AG09319 (cell line): Measurements from ENCODE around the gene USH1C.

Source experiments
- DNase-seq: peaks from one replicate; pipeline ENCODE4 v3.0.0-alpha.2; 2010; ENCODE audit warnings: low read depth; ENCODE audit errors: extremely low read depth
- CTCF ChIP-seq: IDR thresholded peaks from 2 replicates; pipeline ENCODE4 v1.5.1; 2011; ENCODE audit warnings: low read depth, mild to moderate bottlenecking, inconsistent platforms, low read length, moderate library complexity

USH1C gene

DNA sequence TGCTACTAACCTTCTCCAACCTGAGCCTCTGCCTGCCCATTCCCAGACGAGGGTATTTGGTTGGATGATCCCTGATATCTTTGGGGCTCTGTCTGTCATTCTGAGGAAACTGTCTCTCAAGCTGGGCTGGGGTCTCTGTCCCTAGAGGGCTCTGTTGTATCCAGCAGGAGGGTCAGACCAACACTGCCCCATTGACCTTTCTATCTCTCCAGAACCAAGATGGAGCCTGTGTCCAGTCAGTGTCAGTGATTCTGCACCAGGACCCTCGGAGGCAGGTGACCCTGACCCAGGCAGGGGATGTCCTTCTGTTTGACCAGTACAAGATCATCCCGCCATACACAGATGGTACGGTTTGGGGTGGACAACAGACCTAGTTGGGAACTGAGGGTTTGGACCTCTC lies 24.7 kb upstream of the USH1C start:
- no peak for TF ChIP-seq CTCF
- DNase-seq: no peak

GRCh38 chr11:17564687-17565042 lies 20.4 kb upstream of the USH1C start:
- no peak for DNase-seq
- TF ChIP-seq CTCF: no peak

DNA sequence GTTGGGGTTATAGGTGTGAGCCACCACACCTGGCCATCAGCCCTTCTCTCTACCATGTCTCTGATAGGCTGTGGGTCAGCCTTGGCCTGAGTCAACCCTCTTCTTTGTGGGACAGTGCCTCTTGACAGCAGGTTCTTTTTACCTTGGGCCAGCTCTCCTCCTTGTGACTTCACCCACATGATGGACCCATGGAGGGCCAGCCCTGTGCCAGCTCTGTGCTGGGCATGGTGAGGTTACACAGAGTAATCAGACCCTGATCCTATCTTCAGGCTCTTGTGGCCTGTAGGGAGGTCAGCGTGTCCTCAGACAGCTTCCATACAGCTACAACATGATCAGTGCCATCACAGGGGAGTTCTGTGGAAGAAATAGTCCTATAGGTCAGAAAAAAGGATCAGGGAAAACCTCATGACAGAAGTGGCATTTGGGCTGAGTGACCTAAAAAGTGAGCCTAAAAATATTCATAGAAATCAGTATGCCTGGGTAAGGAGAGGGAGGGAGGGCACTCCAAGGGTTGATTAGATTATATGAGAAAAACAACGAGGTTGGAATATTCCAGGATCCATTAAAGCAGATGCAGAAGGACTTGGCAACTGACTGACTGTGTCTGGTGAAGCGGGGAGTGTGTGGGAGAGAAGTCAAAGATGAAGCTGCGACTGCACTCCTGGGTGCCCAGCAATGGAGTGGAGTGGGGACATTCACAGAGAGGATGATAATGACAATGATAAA lies 19.9 kb upstream of the USH1C start:
- no peak for DNase-seq
- no peak for TF ChIP-seq CTCF

DNA sequence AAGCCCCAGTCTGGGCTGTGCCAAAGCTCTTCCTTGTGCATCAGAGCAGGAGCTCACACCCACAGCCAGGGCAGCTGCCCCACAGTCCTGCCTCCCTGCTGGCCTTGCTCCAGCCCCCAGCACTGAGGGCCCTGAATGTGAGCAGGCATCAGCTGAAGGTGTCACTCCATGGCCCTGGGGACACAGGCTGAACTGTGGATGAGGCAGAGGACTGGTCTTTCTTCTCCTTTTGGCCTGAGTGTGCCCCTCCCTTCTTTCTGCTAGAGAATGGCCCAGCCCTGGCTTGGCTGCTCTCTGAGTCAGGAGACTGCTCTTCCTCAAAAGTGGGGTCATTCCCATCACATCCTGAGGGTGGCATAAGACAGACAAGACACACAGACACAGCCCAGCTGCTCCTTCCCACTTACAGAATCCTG lies 19.0 kb upstream of the USH1C start:
- TF ChIP-seq CTCF: no peak

GRCh38 chr11:17561526-17561925 lies 17.3 kb upstream of the USH1C start:
- no peak for TF ChIP-seq CTCF
- no peak for DNase-seq

More for the DNA sequence above, 19.0 kb upstream of the USH1C start:
- DNase-seq: no peak

GRCh38 chr11:17561111-17561415 lies 16.8 kb upstream of the USH1C start:
- no peak for DNase-seq
- no peak for TF ChIP-seq CTCF

DNA sequence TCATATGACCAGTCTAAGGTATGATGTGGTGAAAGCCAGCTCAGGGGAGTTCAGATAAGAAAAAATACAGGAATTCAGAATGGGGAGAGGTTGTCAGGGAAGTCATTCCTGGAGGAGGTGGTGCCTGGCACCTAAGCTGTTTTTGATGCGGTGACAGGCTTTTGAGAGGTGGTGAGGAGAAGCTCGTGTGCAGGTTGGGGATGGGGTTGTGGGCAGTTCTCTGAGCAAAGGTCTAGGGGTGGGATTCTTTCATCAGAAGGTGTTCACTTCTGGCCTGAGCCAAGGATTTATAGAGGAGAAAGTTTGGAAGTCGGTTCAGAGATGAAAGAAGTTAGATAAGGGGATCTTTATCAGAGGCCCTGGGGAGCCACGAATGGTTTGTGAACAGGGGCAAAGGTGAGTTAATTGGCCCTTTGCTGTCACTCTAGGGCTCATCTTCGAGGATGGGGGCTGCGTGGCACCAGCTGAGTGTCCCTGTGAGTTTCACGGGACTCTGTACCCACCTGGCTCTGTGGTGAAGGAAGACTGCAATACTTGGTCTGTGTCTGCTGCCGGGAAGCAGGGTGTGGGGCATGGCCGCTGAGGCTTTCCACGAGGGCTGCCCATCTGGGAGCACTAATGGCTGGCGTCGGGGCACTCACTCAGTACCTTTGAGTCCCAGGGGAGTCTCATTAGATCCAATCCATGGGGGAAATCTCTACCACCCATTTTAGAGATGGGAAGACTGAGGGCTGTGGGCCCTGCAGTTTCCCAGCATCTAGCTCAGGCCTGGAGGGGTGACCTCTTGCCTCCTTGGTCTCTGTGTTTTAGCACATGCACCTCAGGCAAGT lies 16.3 kb upstream of the USH1C start:
- DNase-seq: no peak
- no peak for TF ChIP-seq CTCF
